GM19372 (cell line): ENCODE data around the gene GRID2.

ENCODE experiments used
- ATAC-seq: cut with Tn5 transposase; IDR thresholded peaks from one replicate; pipeline ENCODE4 v1.9.1; 2021; ENCODE audit warnings: mild to moderate bottlenecking, low read depth, moderate library complexity; ENCODE audit not compliant: unreplicated experiment

Gene GRID2

GRCh38 chr4:92658318-92658717 lies 354.6 kb downstream of the GRID2 start:
- no peak for ATAC-seq

- ATAC-seq: no peak
Observed at GRCh38 chr4:92677805-92678204, 374.0 kb downstream of the GRID2 start.

DNA sequence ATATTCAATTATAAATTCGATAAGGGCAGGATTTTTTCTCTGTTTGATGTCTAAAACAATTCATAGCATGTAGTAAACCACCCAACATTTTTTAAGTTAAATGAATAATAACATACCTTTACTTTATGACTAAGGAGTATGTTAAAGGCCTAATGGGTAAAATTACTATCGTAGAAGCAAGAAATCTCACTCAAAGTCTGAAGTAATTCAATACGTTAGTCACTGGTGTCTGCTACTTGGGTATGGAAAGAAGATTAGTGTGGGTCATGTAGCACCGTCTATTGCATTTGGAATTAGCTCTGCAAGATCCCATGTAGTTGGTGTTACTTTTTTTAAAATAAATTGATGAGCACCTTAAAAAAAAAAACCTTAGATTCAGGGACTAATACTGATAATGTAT lies 374.5 kb downstream of the GRID2 start:
- no peak for ATAC-seq

DNA sequence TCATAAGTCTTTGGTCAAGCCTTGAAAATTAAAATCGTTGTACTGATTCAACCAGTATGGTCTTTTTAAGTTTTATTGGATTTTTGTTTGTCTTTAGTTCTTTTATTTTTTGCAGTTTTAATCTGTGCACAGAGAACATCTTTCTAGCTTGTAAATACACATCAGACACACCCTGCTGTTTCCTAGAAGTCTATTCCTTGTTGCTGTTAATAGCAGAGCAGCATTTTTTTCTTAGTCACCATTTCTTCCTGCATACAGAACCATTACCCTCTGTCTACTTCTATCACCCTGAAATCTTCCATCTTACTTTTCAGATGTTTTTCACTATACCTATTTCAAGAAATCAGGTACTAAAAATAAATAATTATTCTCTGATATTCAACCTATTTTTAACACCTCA lies 375.4 kb downstream of the GRID2 start:
- no peak for ATAC-seq

DNA sequence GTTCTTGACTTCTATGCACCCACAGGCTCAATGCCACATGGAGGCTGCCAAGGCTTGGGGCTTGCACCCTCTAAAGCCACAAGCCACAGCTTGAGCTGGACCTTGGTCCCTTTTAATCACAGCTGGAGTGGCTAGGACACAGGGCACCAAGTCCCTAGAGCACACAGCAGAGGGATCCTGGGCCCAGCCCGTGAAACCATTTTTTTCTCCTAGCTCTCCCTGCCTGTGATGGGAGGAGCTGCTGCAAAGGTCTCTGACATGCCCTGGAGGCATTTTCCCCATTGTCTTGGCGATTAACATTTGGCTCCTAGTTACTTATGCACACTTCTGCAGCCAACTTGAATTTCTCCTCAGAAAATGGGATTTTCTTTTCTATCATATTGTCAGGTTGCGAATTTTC lies 410.9 kb downstream of the GRID2 start:
- ATAC-seq: no peak

- ATAC-seq: no peak
Observed at GRCh38 chr4:92733231-92733630, 429.5 kb downstream of the GRID2 start.

DNA sequence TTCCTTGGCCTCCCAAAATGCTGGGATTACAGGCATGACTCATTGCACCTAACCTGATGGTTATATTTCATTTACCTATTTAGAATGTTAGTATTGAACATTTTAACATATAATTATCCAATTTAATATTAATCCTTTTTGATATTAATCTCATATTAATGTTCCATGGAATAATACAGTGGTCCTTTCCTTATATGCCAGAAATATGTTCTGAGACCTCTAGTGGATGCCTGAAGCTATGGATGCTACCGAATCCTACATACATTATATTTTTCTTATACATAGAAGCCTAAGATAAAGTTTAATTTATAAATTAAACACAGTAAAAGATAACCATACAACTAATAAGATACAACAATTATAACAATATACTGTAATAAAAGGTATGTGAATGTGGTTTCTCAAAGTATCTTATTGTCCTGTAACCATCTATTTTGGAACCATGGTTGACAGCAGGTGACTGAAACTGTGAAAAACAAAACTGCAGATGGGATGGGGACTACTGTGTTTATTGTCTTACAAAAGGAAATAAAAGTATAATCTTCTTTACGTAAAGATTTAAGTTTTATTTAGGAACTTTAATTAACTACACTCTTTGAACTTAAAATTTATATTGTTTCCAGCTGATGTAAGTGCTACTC lies 431.4 kb downstream of the GRID2 start:
- ATAC-seq: no peak

DNA sequence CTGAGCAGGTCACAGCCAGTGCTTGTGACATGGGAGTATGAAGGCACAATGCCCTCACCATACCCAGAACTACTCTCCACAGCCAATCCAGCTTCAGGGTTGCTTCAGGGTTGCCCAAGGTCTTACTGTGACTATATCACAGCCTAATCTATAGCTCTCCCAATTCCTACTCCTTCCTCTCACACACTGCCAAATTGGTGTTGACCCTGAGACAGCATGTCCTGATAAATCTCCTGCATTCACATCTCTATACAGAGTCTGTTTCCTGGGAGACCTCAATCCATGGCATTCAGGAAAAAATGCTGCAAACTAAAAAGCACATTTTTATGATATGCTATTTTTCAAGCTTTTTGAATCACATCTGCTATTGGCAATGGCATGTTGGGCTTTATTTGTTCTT lies 456.7 kb downstream of the GRID2 start:
- ATAC-seq: no peak

DNA sequence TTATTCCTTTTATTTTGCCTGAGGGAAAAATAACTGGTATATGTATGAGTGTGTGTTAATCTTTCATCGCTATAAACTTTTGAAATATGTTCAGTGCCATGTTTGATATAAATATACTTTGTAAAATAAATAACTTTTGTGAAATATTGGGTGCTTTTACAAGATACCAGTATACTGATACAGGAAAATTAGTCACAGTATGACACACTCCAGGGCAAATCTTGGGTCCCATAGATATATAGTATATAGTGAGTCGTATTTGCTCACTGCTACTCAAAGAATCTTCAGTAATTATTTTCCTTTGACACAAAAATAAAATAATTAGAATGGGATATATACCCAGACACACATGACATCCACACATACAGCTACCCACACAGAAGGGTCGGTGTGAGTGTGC lies 472.3 kb downstream of the GRID2 start:
- no peak for ATAC-seq

DNA sequence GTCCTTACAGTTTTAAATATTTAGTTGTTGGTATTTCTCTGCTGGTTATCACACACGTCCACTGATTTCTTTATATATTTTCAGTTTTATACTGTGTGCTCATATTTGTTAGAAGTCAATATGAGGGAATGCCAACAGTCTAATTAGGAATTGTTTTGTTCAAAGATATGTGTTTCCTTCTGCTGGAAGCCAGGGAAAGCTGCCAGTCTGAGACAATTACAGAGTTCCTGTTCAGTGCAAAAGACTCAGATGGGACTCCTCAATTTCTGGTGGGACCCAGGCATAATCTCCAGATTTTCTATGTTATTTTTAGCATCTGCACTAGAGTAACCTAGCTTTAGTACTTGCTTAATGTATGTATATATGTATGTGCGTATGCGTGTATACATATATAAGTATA lies 486.0 kb downstream of the GRID2 start:
- no peak for ATAC-seq

GRCh38 chr4:92791871-92792440 lies 488.2 kb downstream of the GRID2 start:
- ATAC-seq: no peak

DNA sequence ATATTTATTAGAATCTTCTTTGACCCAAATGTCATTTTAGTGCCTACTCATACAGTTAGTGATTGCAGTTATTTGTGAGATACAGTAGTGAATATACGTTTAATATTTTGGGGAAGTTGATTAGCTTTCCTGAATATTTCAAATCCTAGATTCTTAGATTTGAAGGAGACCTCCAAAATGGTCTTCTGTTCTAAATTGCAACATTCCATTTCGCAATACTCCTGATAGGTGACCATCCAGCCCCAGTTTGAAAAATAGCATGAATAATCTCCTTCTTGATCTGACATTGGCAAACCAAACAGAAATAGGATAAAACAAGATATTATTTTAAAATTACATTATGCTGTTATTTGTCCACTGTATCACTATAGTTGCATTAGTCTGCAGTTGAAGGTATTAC lies 505.6 kb downstream of the GRID2 start:
- ATAC-seq: no peak

DNA sequence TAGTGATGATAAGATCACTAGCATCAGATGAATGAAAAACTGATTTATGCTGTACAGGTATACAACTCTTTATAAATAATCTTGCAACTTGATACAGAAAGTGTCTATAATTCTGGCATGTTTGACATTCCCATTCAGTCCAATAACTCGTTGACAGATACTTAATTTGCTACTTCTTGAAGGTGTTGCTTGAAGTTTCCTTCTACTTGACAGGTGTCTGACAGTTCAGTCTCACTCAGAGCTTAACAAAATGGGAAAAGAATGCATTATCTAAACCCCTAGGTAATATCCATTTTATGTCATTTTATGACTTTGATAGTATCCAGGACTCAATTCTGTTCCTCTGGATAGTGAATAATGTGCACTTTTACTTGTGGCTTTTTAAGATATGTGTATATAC lies 508.9 kb downstream of the GRID2 start:
- ATAC-seq: no peak

DNA sequence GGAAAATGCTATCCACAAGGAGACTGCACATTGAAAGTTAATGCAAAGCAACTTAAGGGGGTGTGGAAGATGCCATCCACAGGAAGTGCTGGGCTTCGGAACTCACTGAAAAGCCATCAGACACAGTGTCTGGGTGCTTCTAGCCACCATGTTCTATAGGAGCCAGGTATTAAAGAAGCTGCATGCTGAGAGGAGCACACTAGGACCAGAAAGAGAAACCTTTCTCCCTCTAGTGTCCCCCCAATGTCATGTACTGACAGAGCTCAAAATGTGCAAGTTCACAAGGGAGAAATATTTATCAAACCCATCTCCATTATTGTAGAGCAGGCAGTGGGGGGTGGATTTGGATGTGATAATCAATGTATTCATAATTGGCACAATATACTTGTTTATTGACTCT lies 510.9 kb downstream of the GRID2 start:
- no peak for ATAC-seq

DNA sequence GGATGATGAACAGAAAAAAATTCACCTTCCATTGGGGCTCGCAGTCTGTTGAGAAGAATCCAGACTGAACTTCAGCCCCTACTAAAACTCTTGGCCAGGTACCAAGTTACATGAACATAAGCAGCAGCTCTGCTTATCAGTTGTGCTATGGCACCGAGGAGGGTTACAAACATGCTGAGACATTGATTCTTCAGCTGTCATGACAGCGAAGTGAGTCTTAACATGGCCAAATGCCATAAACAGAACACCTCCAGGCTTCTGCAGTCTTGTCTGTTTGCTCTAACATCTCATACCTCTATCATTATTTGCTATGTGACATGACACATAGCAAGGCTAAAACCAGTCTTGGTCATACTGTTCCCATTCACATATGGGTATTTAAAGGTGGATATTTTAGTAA lies 521.5 kb downstream of the GRID2 start:
- no peak for ATAC-seq

DNA sequence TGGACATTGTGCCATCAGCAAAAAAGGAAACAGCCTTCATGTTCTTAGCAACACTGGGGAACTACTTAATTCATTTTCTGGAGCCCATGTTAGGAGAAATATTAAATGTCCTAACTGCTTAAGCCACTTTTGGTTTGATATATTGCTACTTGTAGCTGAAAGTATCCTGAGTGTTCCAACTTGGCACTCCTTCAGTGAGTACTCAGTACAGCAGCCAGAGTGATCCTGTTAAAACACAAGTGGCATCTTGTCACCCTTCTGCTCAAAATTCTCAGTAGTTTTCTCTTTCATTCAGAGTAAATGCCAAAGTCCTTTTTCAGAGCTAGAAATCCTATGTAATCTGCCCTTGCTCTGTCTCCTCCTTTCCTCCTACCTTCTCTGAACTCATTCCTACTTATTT lies 522.0 kb downstream of the GRID2 start:
- ATAC-seq: no peak

DNA sequence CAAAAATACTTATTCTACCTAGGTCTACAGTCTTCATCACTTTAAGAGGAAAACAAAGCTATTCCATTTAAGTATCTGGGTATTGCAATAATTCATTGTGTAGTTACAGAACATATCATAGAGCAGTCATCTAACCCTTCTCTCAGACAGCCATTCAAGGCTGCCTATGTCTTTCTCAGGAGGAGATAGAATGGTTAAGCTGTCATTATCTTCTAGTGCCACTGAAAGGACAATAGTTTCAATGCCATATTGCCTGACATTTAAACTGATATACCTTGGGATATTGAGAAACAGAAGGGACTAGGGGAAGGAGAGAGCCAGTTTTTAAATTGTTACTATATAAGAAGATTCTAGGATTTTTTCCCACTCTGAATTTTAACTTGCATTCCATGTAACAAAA lies 527.0 kb downstream of the GRID2 start:
- ATAC-seq: no peak

- no peak for ATAC-seq
Observed at GRCh38 chr4:92840880-92841279, 537.1 kb downstream of the GRID2 start.

DNA sequence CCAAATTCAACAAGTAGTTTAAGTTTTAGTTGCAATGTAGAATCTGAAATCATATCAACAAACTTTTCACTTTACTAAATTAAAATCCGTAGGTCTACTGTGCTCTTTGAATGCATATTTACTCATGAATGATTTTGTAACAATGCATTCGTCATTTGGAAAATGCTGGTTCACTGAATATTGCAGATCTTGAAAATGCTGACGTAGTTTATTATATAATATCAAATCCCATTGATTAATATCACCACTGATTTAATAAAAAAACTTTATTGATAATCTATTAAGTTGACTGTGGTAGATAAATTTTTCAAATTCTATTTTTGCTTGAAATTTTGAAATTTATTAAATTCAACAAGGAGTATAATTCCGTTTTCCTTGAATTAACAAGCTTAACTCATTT lies 540.0 kb downstream of the GRID2 start:
- no peak for ATAC-seq

- ATAC-seq: no peak
Observed at GRCh38 chr4:92847026-92847425, 543.3 kb downstream of the GRID2 start.

- no peak for ATAC-seq
Observed at GRCh38 chr4:92862509-92862908, 558.7 kb downstream of the GRID2 start.

- no peak for ATAC-seq
Observed at GRCh38 chr4:92864096-92864495, 560.3 kb downstream of the GRID2 start.

DNA sequence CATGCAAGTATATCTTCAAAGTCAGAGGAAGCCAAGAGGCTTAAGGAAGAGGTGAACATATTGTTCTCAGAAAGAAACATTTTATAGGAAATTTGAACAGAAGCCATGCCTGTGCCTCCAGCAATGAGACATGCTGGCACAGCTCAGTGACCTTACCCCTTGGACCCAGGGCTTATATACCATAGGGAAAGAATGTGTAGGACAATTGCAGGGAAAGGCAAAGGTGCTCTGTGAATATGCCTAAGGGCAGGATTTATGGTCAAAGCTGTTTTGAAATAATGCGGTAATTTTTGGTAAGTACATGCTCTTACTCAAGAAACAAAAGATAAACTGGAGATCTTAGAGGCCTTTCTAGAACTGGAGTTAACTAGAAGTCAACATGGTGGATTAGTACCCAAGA lies 568.8 kb downstream of the GRID2 start:
- no peak for ATAC-seq
